NAMALWA (cell line): ENCODE measurements around the gene GATAD2A.

Source experiments
- DNase-seq: peaks from one replicate; pipeline ENCODE4 v3.0.0-alpha.2; 2015; ENCODE audit warnings: low spot score

The GATAD2A gene

GRCh38 chr19:19547674-19548336 is 142.3 kb downstream of the GATAD2A start:
- DNase-seq, result no peak

- DNase-seq, result no peak
Observed at GRCh38 chr19:19548915-19549759, 143.7 kb downstream of the GATAD2A start.

GRCh38 chr19:19549804-19550464 is 144.5 kb downstream of the GATAD2A start:
- no peak for DNase-seq

- no peak for DNase-seq
Observed at GRCh38 chr19:19550485-19550929, 145.0 kb downstream of the GATAD2A start.

- no peak for DNase-seq
Observed at GRCh38 chr19:19550972-19551852, 145.7 kb downstream of the GATAD2A start.

GRCh38 chr19:19551853-19552192 is 146.3 kb downstream of the GATAD2A start:
- no peak for DNase-seq

- no peak for DNase-seq
Observed at GRCh38 chr19:19552798-19553197, 147.3 kb downstream of the GATAD2A start.

- no peak for DNase-seq
Observed at GRCh38 chr19:19553670-19554069, 148.2 kb downstream of the GATAD2A start.

GRCh38 chr19:19554074-19555023 is 148.9 kb downstream of the GATAD2A start:
- DNase-seq, result peak; percentile 68

GRCh38 chr19:19558055-19558454 is 152.6 kb downstream of the GATAD2A start:
- DNase-seq, result no peak
